Measurements from ENCODE around the gene FBXL5.

- no peak for TF ChIP-seq CTCF (IDR thresholded peaks at IDR 0.05)
- no peak for TF ChIP-seq POLR2A (IDR thresholded peaks at IDR 0.05)
Observed at GRCh38 chr4:15677507-15677988, 22.4 kb upstream of the FBXL5 start.

Measured in breast epithelium (tissue), 3 donors.